GM21825 (cell line): ENCODE data around the gene IRF4.

Experiments
- ATAC-seq: cut with Tn5 transposase; IDR thresholded peaks from one replicate; pipeline ENCODE4 v1.9.1; 2021; ENCODE audit warnings: mild to moderate bottlenecking, moderate library complexity; ENCODE audit not compliant: unreplicated experiment

The IRF4 gene

DNA sequence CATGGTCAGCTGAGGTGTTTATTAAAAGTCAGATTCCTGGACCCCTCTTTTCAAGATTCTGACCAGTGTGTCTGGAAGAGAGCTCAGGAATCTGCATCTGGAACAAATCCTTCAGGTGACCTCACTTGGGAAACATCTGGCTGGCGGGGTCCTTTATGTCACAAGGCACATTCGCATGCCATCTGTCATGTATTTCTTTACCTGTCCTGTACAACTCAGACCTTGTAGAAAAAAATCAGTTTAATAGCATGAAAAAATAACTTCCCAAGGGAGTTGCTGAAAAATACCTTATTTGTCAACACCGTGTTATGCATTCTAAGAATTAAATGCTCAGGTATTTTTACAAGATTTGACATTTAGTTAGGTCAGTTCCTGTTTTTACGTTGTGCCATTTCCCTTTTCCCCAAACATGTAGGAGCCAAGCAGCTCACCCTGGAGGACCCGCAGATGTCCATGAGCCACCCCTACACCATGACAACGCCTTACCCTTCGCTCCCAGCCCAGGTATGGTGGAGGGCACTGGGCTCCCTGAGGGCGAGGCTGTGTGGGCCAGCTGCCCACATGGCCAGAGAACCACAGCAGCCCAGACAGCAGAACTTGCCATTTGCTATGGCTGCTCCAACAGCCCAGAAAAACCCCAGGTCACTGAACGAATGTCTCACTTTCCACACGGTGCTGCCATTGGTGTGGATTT is 4.0 kb downstream of the IRF4 start:
- ATAC-seq: no peak

GRCh38 chr6:396126-396520 is 4.6 kb downstream of the IRF4 start:
- ATAC-seq: no peak

GRCh38 chr6:397056-397455 is 5.5 kb downstream of the IRF4 start:
- ATAC-seq: no peak

DNA sequence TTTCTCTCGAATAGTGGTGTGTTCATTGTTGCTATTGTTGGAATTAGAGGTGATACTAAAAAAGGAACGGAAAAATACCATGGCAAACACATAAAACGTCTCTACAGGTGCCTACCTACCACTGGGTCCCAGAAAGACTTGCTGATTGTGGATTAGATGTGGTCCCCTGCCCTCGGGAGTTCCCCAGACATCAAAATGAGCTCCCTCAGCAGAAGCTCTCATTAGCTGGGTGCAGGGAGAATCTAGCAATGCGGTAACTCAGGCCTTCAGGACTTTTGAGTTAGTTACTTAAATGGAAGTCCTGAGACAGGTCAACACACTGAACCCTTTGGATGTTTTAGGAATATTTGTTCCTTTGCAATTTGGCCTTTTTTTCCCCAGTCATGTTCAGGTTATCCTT is 6.1 kb downstream of the IRF4 start:
- ATAC-seq: no peak

DNA sequence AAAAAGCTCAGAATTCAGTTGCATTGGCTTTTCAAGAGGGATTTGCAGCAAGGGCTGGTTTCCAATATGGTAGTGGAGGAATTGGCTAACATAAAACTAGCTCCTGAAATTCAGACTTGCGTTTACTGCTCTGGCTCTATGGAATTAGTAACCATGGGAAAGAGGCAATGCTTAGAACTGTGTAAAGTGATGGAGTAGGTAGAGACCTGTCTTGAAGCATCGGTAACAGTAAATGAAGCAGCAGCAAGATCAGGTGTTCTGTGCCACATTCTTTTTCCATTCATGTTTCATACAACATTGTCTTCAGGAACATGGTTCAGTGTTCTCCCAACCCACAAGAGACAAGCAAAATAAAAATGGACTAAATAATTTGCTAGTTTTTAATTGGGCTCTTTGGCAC is 6.5 kb downstream of the IRF4 start:
- no peak for ATAC-seq

DNA sequence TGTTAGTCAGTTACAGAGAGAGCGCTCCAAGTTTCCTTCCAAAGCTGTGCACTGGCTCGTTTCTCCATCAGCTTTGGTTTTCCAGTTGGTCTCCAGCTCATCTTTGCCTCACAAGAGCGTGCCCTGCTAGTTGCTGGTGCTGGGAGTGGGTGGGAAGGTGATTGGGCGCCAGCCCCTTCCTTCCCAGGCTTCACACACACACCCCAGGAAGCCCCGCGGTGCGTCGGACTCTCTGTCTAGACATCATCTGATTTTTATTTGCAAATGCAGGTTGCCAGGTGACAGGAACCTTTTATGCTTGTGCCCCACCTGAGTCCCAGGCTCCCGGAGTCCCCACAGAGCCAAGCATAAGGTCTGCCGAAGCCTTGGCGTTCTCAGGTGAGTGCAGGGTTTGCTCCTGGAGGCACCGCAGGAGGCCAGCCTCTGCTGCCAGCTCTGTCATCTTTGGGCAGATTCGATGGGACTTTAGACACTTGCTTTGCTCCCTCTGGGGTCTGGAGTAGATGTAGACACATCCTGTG is 7.1 kb downstream of the IRF4 start:
- no peak for ATAC-seq

DNA sequence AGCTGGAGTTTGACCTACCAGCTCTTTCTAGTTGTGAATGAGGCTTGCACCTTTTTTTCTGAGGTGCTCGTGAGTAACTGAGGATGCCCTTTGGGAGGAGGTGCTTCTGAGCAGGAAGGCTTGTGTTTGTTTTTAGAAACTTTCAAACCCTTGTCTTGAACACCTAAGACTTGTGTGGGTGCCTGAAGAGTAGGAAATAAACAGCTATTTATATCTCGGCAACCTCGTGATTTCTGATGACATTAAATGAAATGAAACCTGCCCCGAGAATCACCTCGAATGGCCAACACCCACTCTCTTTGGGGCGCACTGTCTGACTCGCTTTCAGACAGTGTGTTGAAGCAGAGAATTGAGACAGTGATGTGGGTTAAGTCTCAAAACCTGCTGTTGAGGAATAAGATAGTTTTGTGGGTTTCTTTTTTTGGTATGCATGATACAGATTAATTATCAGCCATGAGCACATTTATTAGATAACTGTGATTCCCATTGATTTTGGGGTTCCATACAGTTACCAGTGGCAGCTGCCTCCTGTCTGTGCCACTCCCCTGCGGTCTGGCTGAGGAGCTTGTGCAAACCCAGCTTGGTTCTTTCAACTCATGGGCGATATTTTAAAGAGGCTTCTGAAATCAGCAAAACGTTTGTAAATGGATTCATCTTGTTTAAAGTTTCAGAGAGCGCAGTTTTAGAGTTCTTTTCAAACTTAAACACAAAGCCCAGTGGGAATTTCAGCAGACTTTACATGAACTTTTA is 8.4 kb downstream of the IRF4 start:
- no peak for ATAC-seq

GRCh38 chr6:400815-401214 is 9.3 kb downstream of the IRF4 start:
- ATAC-seq: no peak

- no peak for ATAC-seq
Measured at GRCh38 chr6:401239-401993, 9.9 kb downstream of the IRF4 start.

- ATAC-seq: no peak
Measured at GRCh38 chr6:401994-402640, 10.6 kb downstream of the IRF4 start.

GRCh38 chr6:402901-403658 is 11.5 kb downstream of the IRF4 start:
- no peak for ATAC-seq

GRCh38 chr6:403659-404655 is 12.4 kb downstream of the IRF4 start:
- no peak for ATAC-seq

DNA sequence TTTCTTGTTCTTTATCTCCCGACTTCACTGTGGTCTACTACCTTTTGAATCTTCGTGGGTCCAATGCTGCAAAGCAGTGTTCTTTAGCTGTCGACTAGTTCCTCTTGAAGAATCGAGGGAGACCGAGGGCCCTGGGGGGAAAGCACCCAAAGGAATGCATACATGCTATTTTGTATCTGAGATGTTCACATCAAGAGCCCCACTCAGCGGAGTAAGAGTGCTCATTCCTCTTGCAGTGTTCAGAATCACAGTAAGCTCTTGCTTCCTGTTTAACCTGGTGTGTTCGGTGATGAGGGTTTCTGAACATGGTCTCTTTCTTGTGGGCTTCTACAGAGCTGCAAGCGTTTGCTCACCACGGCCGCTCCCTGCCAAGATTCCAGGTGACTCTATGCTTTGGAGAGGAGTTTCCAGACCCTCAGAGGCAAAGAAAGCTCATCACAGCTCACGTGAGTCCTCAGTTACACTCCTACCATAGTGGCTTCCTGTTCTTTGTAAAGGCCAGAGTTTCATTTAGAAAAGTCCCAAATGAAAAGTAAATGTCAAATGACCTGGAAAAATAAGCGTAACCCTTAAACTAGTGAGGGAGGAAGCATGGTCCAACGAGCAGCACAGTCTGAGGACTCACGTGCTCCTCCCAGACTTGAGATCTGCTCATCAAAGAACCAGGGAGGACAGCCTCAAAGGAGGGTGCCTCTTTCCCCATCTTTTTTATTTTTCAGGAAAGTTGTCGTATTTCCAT is 13.3 kb downstream of the IRF4 start:
- ATAC-seq: no peak

DNA sequence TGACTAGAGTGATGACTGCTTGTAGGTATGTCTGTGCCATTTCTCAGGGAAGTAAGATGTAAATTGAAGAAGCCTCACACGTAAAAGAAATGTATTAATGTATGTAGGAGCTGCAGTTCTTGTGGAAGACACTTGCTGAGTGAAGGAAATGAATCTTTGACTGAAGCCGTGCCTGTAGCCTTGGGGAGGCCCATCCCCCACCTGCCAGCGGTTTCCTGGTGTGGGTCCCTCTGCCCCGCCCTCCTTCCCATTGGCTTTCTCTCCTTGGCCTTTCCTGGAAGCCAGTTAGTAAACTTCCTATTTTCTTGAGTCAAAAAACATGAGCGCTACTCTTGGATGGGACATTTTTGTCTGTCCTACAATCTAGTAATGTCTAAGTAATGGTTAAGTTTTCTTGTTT is 16.6 kb downstream of the IRF4 start:
- ATAC-seq: no peak

DNA sequence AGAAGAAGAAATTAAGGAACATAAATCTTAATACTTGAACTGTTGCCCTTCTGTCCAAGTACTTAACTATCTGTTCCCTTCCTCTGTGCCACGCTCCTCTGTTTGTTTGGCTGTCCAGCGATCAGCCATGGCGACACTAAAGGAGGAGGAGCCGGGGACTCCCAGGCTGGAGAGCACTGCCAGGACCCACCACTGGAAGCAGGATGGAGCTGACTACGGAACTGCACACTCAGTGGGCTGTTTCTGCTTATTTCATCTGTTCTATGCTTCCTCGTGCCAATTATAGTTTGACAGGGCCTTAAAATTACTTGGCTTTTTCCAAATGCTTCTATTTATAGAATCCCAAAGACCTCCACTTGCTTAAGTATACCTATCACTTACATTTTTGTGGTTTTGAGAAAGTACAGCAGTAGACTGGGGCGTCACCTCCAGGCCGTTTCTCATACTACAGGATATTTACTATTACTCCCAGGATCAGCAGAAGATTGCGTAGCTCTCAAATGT is 17.1 kb downstream of the IRF4 start:
- ATAC-seq: no peak

DNA sequence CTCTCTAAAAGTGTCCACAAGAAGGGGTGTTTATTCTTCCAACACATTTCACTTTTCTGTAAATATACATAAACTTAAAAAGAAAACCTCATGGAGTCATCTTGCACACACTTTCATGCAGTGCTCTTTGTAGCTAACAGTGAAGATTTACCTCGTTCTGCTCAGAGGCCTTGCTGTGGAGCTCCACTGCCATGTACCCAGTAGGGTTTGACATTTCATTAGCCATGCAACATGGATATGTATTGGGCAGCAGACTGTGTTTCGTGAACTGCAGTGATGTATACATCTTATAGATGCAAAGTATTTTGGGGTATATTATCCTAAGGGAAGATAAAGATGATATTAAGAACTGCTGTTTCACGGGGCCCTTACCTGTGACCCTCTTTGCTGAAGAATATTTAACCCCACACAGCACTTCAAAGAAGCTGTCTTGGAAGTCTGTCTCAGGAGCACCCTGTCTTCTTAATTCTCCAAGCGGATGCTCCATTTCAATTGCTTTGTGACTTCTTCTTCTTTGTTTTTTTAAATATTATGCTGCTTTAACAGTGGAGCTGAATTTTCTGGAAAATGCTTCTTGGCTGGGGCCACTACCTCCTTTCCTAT is 17.9 kb downstream of the IRF4 start:
- ATAC-seq: no peak

DNA sequence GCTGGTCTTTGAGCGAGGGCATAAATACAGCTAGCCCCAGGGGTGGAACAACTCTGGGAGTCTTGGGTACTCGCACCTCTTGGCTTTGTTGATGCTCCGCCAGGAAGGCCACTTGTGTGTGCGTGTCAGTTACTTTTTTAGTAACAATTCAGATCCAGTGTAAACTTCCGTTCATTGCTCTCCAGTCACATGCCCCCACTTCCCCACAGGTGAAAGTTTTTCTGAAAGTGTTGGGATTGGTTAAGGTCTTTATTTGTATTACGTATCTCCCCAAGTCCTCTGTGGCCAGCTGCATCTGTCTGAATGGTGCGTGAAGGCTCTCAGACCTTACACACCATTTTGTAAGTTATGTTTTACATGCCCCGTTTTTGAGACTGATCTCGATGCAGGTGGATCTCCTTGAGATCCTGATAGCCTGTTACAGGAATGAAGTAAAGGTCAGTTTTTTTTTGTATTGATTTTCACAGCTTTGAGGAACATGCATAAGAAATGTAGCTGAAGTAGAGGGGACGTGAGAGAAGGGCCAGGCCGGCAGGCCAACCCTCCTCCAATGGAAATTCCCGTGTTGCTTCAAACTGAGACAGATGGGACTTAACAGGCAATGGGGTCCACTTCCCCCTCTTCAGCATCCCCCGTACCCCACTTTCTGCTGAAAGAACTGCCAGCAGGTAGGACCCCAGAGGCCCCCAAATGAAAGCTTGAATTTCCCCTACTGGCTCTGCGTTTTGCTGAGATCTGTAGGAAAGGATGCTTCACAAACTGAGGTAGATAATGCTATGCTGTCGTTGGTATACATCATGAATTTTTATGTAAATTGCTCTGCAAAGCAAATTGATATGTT is 19.2 kb downstream of the IRF4 start:
- ATAC-seq: no peak
